Measurements from ENCODE around the gene CLDN3. TPM values are rescaled to one million over a fixed set of nuclear protein-coding genes. Genes with fewer than 3 reads are reported as not detected.
"Not testable (repeated sequence)": the region's sequence is repeated elsewhere in the genome, so short reads cannot be mapped to it uniquely, and the experiment has no call there.

Gene CLDN3
- total and polyA plus RNA-seq, 7 donors: 0.71 to 705 (median 174) TPM; not detected in 2

GRCh38 chr7:73721377-73721817 is 48.7 kb downstream of the CLDN3 start:
- TF ChIP-seq CTCF (IDR thresholded peaks at IDR 0.05) (no peak), POLR2AphosphoS5 (IDR thresholded peaks at IDR 0.05) (peak in 1 of 4 donors; percentile 7)
- Histone ChIP-seq H3K9me3 (no peaks in the 10 kb centered on the region), H3K36me3 (no peaks in the 10 kb centered on the region), H3K4me1 (peaks cover 0 to 46% (median 31%) of the 10 kb centered on the region in 4 donors), H3K27ac (peak overlapping the region; percentile 47 to 67 (median 60)), H3K4me3 (no peak overlapping the region), H3K27me3 (peaks cover 0 to 5% (median 0%) of the 10 kb centered on the region in 3 donors)
- WGBS, 2 donors: 24 to 55% methylated on average over 3 of the region's 3 CpGs
- intact Hi-C loops (cut with DNase I): no loop called here
- peak; percentile 89 for DNase-seq

GRCh38 chr7:73720443-73720842 is 49.6 kb downstream of the CLDN3 start:
- H3K27me3 ChIP-seq; H3K36me3 ChIP-seq; H3K4me3 ChIP-seq; intact Hi-C loops (cut with DNase I); DNase-seq; H3K9me3 ChIP-seq: not testable (repeated sequence)
- H3K27ac ChIP-seq: peak overlapping the region; percentile 31 to 83 (median 64)
- peaks cover 0 to 55% (median 41%) of the 10 kb centered on the region in 4 donors for H3K4me1 ChIP-seq
- WGBS, 2 donors: 92 to 95% methylated on average over 9 of the region's 9 CpGs

- intact Hi-C loops (cut with DNase I): loop anchor here (2.0 to 5.0 kb wide), 3 partner anchors 19 to 52 kb away; partner anchors contain the start of genes ABHD11, BUD23, DNAJC30 and VPS37D
- no peak for DNase-seq
- WGBS, 2 donors: 6 to 12% methylated on average over 16 of the region's 16 CpGs
- Histone ChIP-seq H3K4me3 (peak overlapping the region; percentile 21 to 97 (median 86)), H3K27ac (peak overlapping the region; percentile 31 to 85 (median 72)), H3K27me3 (no peaks in the 10 kb centered on the region), H3K36me3 (no peaks in the 10 kb centered on the region), H3K9me3 (no peaks in the 10 kb centered on the region), H3K4me1 (peaks cover 0 to 60% (median 43%) of the 10 kb centered on the region in 4 donors)
- TF ChIP-seq POLR2AphosphoS5 (IDR thresholded peaks at IDR 0.05) (no peak), POLR2A (IDR thresholded peaks at IDR 0.05) (no peak), CTCF (IDR thresholded peaks at IDR 0.05) (no peak), EP300 (IDR thresholded peaks at IDR 0.05) (no peak)
These were observed 50.3 kb downstream of the CLDN3 start for GRCh38 chr7:73719806-73720169.

Small RNA genes within 50 kb of the gene (small RNA-seq; reads per million reads assigned to genes)
- 0 reads per million in 3 donors for gene RN7SL265P

Other genes starting within 250 kb of the CLDN3 start
- 10 to 100 TPM; 47.2 to 67.3 (median 53.5) TPM for gene BAZ1B, start 248.0 kb downstream of the CLDN3 start, total RNA-seq
- gene BAZ1B, start 248.0 kb downstream of the CLDN3 start, polyA plus RNA-seq: 10 to 100 TPM; 13.8 to 33.4 (median 17.1) TPM
- gene BCL7B, start 212.6 kb downstream of the CLDN3 start, total RNA-seq: 100 to 1,000 TPM; 113 to 155 (median 129) TPM
- gene BCL7B, start 212.6 kb downstream of the CLDN3 start, polyA plus RNA-seq: 100 to 1,000 TPM in 1 of 3 donors, 10 to 100 TPM in 2; 58.1 to 114 (median 95.7) TPM
- gene TBL2, start 191.7 kb downstream of the CLDN3 start, total RNA-seq: 10 to 100 TPM; 17.1 to 29.6 (median 26.9) TPM
- gene TBL2, start 191.7 kb downstream of the CLDN3 start, polyA plus RNA-seq: 10 to 100 TPM in 1 of 3 donors, 1 to 10 TPM in 2; 5.4 to 28.2 (median 6.2) TPM
- gene MLXIPL, start 145.7 kb downstream of the CLDN3 start, total RNA-seq: 10 to 100 TPM in 2 of 4 donors, 1 to 10 TPM in 2; 2.5 to 15.0 (median 10.8) TPM
- 10 to 100 TPM in 1 of 3 donors, 1 to 10 TPM in 2; 1.6 to 11.9 (median 4.8) TPM for gene MLXIPL, start 145.7 kb downstream of the CLDN3 start, polyA plus RNA-seq
- 1 to 10 TPM; 1.6 to 8.7 (median 4.4) TPM for gene VPS37D, start 102.4 kb downstream of the CLDN3 start, total RNA-seq
- gene VPS37D, start 102.4 kb downstream of the CLDN3 start, polyA plus RNA-seq: 1 to 10 TPM in 1 of 3 donors, under 1 TPM in 1, not detected in 1; 0.60 to 1.0 TPM
- gene DNAJC30, start 86.8 kb downstream of the CLDN3 start, total RNA-seq: 1 to 10 TPM; 3.3 to 7.6 (median 5.8) TPM
- 1 to 10 TPM; 5.1 to 9.4 (median 6.6) TPM for gene DNAJC30, start 86.8 kb downstream of the CLDN3 start, polyA plus RNA-seq
- gene BUD23, start 86.7 kb downstream of the CLDN3 start, total RNA-seq: 10 to 100 TPM; 36.8 to 42.4 (median 39.0) TPM
- 10 to 100 TPM; 34.2 to 86.8 (median 36.0) TPM for gene BUD23, start 86.7 kb downstream of the CLDN3 start, polyA plus RNA-seq
- 10 to 100 TPM; 16.1 to 24.6 (median 19.8) TPM for gene STX1A, start 50.6 kb downstream of the CLDN3 start, total RNA-seq
- gene STX1A, start 50.6 kb downstream of the CLDN3 start, polyA plus RNA-seq: 1 to 10 TPM; 1.8 to 5.7 (median 2.4) TPM
- 10 to 100 TPM in 2 of 4 donors, 1 to 10 TPM in 2; 5.4 to 13.0 (median 9.2) TPM for gene ABHD11, start 31.5 kb downstream of the CLDN3 start, total RNA-seq
- 10 to 100 TPM; 79.3 to 91.3 (median 81.7) TPM for gene ABHD11, start 31.5 kb downstream of the CLDN3 start, polyA plus RNA-seq
- under 1 TPM in 2 of 4 donors, not detected in 2; 0.16 to 0.71 TPM for gene CLDN4, start 60.7 kb upstream of the CLDN3 start, total RNA-seq
- 100 to 1,000 TPM; 210 to 690 (median 293) TPM for gene CLDN4, start 60.7 kb upstream of the CLDN3 start, polyA plus RNA-seq
- 1 to 10 TPM in 3 of 4 donors, under 1 TPM in 1; 0.99 to 5.5 (median 2.1) TPM for gene METTL27, start 72.2 kb upstream of the CLDN3 start, total RNA-seq
- 10 to 100 TPM in 1 of 3 donors, 1 to 10 TPM in 2; 2.1 to 12.3 (median 4.8) TPM for gene METTL27, start 72.2 kb upstream of the CLDN3 start, polyA plus RNA-seq
- gene TMEM270, start 90.9 kb upstream of the CLDN3 start, total RNA-seq: not detected
- gene TMEM270, start 90.9 kb upstream of the CLDN3 start, polyA plus RNA-seq: under 1 TPM in 1 of 3 donors, not detected in 2; 0.39 TPM

All from sigmoid colon (tissue), 7 donors.